ENCODE measurements around the gene MNX1.

MNX1 gene

DNA sequence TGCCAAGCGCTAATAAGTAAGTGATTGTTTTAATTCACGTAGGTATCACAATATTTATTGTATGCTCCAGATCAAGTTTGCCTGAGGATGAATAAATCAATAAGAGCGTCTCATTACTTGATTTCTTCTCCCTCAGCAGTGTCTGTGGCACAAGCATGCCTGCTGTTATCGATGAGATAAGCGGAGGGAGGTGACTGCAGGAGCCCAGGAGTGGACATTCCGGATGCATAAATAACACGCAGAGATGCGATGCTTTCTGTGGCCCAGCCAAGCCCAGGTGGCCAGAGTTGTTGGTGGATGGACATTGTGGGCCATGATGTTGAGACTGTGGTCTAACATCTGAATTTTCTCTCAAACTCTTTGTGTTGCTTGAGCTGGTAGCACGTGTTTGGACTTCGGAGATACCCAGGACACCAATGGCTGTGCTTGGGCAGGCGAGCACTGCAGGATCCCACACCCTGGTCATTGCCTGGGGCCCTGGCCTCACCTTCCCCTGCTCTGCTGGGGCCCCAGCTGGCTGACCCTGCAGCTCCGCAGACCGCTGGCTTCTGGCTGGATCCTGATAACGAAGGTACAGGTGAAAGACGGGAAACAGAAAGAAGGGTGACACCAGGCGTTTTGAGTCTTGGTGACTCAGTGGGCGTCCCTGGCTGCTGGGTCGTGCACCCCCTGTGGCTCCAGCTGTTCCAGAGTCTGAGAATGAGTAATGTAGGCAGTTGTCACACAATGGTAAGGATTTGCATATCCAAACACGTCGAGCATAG, 31.2 kb upstream of the MNX1 start:
- H3K4me3 ChIP-seq (ENCODE audit: low read length): no peak overlapping the region
- DNase-seq (ENCODE audit: low read depth): no peak
- TF ChIP-seq, protein P1, sequence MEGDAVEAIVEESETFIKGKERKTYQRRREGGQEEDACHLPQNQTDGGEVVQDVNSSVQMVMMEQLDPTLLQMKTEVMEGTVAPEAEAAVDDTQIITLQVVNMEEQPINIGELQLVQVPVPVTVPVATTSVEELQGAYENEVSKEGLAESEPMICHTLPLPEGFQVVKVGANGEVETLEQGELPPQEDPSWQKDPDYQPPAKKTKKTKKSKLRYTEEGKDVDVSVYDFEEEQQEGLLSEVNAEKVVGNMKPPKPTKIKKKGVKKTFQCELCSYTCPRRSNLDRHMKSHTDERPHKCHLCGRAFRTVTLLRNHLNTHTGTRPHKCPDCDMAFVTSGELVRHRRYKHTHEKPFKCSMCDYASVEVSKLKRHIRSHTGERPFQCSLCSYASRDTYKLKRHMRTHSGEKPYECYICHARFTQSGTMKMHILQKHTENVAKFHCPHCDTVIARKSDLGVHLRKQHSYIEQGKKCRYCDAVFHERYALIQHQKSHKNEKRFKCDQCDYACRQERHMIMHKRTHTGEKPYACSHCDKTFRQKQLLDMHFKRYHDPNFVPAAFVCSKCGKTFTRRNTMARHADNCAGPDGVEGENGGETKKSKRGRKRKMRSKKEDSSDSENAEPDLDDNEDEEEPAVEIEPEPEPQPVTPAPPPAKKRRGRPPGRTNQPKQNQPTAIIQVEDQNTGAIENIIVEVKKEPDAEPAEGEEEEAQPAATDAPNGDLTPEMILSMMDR (conservative IDR thresholded peaks at IDR 0.05; ENCODE audit: low read length): no peak

DNA sequence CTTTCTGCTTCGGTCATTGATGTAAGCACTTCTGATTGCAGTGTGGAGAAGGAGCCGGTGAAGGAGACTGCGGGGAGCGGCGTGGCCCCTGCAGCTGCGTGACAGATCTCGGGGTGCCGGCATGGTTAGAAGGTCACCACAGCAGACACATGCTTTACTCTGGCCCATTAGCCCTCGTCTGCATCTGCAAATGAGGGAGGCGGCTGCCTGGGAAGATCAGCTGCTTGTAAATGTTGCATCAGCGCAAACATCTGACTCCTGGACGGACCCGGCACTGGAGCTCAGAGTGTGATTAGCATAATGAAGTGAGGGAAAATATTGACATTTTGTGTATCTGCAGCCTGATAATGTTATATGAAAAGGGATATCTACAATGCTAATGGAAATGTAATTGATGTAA, 30.5 kb upstream of the MNX1 start:
- TF ChIP-seq, protein P1 (conservative IDR thresholded peaks at IDR 0.05; ENCODE audit: low read length): no peak
- no peak overlapping the region for H3K4me3 ChIP-seq (ENCODE audit: low read length)
- DNase-seq (ENCODE audit: low read depth): no peak

DNA sequence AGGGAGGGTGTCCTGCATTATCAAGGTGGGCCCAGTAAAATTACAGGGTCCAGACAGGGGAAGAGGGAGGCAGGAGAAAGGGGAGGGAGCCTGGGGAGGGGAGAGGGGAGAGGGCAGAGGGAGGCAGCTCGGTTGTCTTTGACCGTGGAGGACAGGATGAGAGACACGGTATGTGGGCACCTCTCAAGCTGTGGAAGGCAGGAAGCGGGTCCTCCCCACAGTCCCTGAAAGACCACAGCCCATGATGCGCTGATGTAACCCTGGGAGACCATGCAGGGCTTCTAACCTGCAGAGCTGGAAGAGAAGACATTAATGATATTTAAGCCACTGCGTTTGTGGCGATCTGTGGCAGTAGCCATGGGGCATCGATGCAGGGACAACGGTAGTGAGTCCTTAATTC, 27.2 kb upstream of the MNX1 start:
- TF ChIP-seq, protein P1 (conservative IDR thresholded peaks at IDR 0.05; ENCODE audit: low read length): no peak
- H3K4me3 ChIP-seq (ENCODE audit: low read length): no peak overlapping the region
- no peak for DNase-seq (ENCODE audit: low read depth)

DNA sequence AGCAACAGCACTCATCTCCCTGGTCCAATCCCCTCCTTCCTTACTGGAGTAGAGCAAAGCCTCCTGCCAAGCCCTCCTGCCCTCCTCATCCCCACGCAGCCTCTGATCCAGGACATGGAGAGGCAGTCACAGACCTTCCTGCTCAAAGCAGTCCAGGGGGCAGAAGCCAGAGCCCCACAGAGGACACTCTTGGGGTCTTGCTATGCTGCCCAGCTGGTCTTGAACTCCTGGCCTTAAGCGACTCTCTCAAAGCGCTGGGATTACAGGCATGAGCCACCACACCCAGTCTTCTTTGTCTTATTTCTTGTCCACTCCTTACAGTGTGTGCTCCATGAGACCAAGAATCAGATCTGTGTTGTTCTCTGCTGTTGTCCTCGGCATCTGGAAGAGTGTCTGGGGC, 26.6 kb upstream of the MNX1 start:
- TF ChIP-seq, protein P1 (conservative IDR thresholded peaks at IDR 0.05; ENCODE audit: low read length): no peak
- DNase-seq (ENCODE audit: low read depth): no peak
- no peak overlapping the region for H3K4me3 ChIP-seq (ENCODE audit: low read length)

DNA sequence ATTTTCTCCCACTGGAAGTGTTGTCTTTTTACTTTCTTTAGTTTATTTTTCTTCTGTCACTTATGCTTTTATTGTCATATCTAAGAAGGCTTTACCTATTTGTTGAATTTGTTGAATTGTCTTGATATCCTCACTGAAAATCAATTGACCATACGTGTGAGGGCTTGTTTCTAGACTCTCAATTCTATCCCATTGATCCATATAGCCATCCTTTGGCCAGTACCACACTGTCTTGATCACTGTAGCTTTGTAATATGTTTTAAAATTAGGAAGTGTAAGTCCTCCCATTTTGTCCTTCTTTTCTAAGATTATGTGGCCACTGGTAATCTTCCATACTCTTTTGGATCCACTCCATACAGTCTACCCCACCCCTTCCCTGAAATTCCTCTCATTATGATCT, 25.5 kb upstream of the MNX1 start:
- H3K4me3 ChIP-seq (ENCODE audit: low read length): no peak overlapping the region
- TF ChIP-seq, protein P1 (conservative IDR thresholded peaks at IDR 0.05; ENCODE audit: low read length): no peak
- no peak for DNase-seq (ENCODE audit: low read depth)

DNA sequence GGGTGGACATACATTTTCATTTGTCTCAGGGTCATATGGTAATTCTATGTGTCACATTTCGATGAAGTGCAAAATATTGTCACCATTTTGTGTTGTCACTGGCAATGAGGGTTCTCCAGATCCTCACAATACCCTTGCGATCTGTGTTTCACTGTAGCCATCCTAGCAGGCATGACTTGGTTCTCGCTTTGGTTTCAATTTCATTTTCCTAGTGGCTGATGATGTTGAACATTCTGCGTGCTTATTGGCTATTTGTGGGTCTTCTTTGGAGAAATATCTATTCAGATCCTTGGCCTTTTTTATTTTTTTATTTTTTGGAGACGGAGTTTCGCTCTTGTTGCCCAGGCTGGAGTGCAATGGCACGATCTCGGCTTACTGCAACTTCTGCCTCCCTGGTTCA, 24.8 kb upstream of the MNX1 start:
- TF ChIP-seq, protein P1 (conservative IDR thresholded peaks at IDR 0.05; ENCODE audit: low read length): no peak
- no peak overlapping the region for H3K4me3 ChIP-seq (ENCODE audit: low read length)
- DNase-seq (ENCODE audit: low read depth): no peak
